Fibroblast of the aortic adventitia (primary cell): ENCODE measurements around the gene ACAP1. TPM values are rescaled to one million over a fixed set of nuclear protein-coding genes. Genes with fewer than 3 reads are reported as not detected.

Experiments used
- DNase-seq: peaks from one replicate; pipeline ENCODE4 v3.0.0-alpha.2; 2010; ENCODE audit warnings: low read depth
- H3K4me3 ChIP-seq: 2 replicates; pipeline ENCODE4 v1.5.1; 2011; ENCODE audit warnings: low read depth, mild to moderate bottlenecking, control low read depth, low read length, moderate library complexity
- CTCF ChIP-seq: IDR thresholded peaks from 2 replicates; pipeline ENCODE4 v1.5.1; 2011; ENCODE audit warnings: mild to moderate bottlenecking, low read length, control low read depth, inconsistent platforms; ENCODE audit not compliant: insufficient read depth
- total RNA-seq: library from RNA; depleted of rRNA; stranded (reverse); fragments of >200 nt; gene quantifications from 2 replicates; pipeline ENCODE4 v1.2.3, GENCODE V29; 2012; ENCODE audit warnings: low replicate concordance

Gene ACAP1
- total RNA-seq, 1 donor: 0.72 TPM

GRCh38 chr17:7389924-7390910 lies 53.9 kb downstream of the ACAP1 start:
- no peak for TF ChIP-seq CTCF
- no peak for DNase-seq

GRCh38 chr17:7391307-7391706 lies 55.0 kb downstream of the ACAP1 start:
- no peak for TF ChIP-seq CTCF
- no peak for DNase-seq

More at GRCh38 chr17:7389924-7390910, 53.9 kb downstream of the ACAP1 start:
- H3K4me3 ChIP-seq: no peak overlapping the region

GRCh38 chr17:7392696-7393612 lies 56.6 kb downstream of the ACAP1 start:
- TF ChIP-seq CTCF: no peak
- no peak for DNase-seq

More at GRCh38 chr17:7391307-7391706, 55.0 kb downstream of the ACAP1 start:
- no peak overlapping the region for H3K4me3 ChIP-seq

GRCh38 chr17:7393613-7394451 lies 57.5 kb downstream of the ACAP1 start:
- peak overlapping the region; percentile 84 for H3K4me3 ChIP-seq
- DNase-seq: no peak
- TF ChIP-seq CTCF: peak; percentile 10

More at GRCh38 chr17:7392696-7393612, 56.6 kb downstream of the ACAP1 start:
- peak overlapping the region; percentile 84 for H3K4me3 ChIP-seq

GRCh38 chr17:7394452-7395191 lies 58.3 kb downstream of the ACAP1 start, which contains the start of gene PLSCR3:
Gene PLSCR3, minus strand, starts transcription at chr17:7394525. Its CDS starts 415 bp downstream, at chr17:7394110.
- peak; percentile 58 for TF ChIP-seq CTCF
- DNase-seq: peak; percentile 81
- peak within 1 kb of the TSS; percentile 84 for H3K4me3 ChIP-seq
